AG09319 (cell line): ENCODE results near the gene NOC4L.

Source experiments
- DNase-seq: peaks from one replicate; pipeline ENCODE4 v3.0.0-alpha.2; 2010; ENCODE audit warnings: low read depth; ENCODE audit errors: extremely low read depth
- TF ChIP-seq, protein P1 (sequence below): IDR thresholded peaks from 2 replicates; pipeline ENCODE4 v1.5.1; 2011; ENCODE audit warnings: low read depth, mild to moderate bottlenecking, inconsistent platforms, low read length, moderate library complexity

The NOC4L gene

DNA sequence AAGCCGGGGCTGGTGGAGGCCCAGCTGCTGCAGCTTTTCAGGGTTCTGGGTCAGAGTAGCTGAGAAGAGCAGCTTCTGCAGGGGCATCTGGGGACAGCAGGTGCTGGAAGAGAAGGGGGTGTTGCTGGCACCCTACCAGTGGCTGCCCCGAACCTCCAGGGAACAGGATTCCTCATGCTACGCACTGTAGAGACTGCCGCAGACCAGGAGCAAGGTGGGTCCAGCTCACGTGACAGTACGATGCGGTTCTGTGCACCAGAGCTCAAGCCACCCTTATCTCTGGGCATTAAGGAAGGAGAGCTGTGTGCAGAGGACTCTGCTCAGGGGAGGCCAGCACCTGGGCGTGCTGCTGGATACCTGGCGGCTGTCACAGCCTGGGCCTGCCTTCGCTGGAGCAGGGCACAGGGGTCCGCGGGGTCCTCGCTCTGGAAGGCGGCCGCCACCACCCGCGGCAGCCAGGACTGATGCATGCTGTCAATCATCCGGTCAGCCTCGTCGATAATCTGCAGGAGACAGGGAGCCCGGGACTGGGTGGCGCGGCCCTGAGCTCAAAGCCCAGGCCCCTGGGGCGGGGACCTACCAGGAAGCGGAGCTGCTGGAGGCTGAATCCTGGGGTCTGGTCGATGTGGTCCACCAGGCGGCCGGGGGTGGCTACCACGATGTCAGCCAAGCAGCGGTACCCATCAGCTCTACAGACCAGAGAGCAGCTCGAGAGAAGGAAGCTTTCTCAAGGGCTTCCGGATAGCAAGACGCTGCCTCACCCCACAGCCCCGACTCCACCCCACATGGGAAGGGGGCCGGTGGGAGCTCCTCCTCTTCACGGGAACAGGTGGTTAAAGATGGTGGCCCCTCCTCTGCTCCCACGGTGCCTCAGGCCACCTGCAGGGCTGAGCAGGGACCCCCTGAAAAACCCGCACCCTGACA lies 3.1 kb upstream of the NOC4L start:
- TF ChIP-seq, protein P1, sequence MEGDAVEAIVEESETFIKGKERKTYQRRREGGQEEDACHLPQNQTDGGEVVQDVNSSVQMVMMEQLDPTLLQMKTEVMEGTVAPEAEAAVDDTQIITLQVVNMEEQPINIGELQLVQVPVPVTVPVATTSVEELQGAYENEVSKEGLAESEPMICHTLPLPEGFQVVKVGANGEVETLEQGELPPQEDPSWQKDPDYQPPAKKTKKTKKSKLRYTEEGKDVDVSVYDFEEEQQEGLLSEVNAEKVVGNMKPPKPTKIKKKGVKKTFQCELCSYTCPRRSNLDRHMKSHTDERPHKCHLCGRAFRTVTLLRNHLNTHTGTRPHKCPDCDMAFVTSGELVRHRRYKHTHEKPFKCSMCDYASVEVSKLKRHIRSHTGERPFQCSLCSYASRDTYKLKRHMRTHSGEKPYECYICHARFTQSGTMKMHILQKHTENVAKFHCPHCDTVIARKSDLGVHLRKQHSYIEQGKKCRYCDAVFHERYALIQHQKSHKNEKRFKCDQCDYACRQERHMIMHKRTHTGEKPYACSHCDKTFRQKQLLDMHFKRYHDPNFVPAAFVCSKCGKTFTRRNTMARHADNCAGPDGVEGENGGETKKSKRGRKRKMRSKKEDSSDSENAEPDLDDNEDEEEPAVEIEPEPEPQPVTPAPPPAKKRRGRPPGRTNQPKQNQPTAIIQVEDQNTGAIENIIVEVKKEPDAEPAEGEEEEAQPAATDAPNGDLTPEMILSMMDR, result no peak
- no peak for DNase-seq

DNA sequence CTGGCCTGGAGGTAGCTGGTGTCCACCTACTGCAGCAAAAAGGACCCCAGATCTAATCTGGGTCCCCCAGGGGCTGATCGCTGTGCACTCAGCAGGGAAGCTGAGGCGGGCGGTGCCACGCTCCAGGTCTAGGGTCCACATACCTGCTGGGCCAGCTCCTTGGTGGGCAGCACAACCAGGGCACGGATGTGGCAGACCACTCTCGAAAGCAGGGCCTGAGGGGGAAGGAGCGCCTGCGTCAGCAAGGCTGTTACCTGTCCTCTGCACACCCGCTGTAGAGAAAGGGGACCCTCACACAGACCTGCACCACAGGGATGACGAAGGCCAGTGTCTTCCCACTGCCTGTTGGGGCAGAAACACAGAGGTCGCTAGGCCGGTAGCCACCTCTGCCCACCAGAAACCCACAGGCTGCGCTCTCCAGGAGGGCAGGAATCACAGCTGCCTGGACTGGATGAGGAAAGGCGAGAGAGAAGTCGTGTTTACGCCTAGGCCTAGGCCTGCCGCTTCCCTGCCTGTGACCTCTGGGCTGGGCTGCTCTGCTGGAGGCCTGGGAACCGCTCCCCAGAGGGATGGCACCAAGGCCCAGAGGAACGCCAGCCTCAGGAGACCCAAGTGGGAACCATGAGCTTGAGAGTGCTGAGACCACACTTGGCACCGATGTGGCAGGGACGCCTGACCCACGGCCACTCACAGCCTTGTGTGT lies 2.1 kb upstream of the NOC4L start:
- TF ChIP-seq, protein P1, result no peak
- no peak for DNase-seq

GRCh38 chr12:132142679-132143335 lies 1.4 kb upstream of the NOC4L start:
- TF ChIP-seq, protein P1, result no peak
- no peak for DNase-seq

DNA sequence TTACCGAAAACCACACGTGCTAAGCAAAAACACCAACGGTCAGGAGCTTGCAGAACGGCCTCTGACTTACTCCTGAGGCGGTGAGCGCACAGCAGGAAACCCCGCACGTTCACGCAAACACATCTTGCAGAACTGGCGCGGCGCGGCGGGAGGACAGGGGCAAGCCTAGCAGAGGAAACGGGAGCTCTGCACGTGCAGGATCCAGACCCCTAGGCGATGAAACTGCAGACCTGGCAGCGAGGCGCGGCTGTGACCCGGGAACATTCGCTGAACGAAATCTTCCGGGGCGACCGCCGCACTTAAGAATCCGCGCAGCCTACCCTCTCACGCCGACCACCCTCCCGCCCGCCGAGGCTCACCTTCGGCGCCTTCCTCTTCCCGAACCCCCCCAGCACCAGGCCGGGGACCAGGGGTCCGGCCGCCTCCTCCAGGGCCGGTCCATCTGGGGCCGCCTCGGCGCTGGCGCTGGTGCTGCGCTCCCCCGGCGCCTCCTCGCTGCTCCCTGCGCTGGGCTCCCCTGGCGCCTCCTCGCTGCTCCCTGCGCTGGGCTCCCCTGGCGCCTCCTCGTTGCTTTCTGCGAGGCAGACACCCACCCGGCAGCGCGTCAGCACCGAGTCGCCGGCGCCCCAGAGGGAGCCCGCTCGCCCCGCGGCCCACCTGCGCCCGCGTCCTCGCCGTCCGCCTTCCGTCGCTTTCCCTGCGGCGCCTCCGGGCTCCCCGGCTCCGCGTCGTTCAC lies 753 bp upstream of the NOC4L start:
- TF ChIP-seq, protein P1, result no peak
- DNase-seq, result no peak

DNA sequence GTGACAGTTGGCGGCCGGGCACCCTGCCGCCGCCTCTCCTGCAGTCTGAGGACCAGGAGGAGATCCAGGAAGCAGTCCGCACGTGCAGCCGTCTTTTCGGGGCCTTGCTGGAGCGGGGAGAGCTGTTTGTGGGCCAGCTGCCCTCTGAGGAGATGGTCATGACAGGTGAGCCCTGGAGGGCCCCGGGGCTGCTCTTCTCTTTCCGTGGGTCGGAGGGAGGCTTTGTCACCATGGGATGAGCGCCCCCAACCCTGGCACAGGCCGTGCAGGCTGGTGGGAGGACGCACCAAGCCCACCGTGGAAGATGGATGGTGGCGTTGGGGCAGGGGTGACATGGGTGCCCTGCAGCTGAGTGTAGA lies 532 bp downstream of the NOC4L start:
- no peak for DNase-seq
- TF ChIP-seq, protein P1, result no peak

DNA sequence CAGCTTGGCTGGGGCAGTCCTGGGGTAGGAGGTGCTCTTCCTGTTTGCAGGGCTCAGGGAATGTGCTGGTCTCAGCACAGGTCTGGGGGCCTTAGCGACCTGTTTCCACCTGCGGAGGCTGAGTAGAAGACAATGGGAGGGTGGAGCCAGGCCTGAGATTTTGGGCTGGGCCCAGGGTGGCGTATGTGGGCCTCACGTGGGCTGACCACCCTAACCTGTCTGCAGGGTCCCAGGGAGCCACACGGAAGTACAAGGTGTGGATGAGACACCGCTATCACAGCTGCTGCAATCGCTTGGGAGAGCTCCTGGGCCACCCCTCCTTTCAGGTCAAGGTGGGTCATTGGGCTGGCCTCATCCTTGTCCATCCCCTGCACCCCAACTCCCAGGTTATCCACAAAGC lies 1.1 kb downstream of the NOC4L start:
- DNase-seq, result no peak
- TF ChIP-seq, protein P1, result no peak
